Measurements from ENCODE around the gene CCNY. TPM values are rescaled to one million over a fixed set of nuclear protein-coding genes. Genes with fewer than 3 reads are reported as not detected.

Gene CCNY
- total and polyA plus RNA-seq, 9 donors = 28.3 to 87.0 (median 60.9) TPM

- no peak overlapping the region for H3K4me3 ChIP-seq
- TF ChIP-seq CTCF (IDR thresholded peaks at IDR 0.05) = no peak
- TF ChIP-seq EP300 (IDR thresholded peaks at IDR 0.05) = no peak
- no peak for TF ChIP-seq POLR2A (IDR thresholded peaks at IDR 0.05)
- peaks cover 10% of the 10 kb centered on the region for H3K4me1 ChIP-seq (ENCODE audit: insufficient read depth)
- no peaks in the 10 kb centered on the region for H3K9me3 ChIP-seq
- no peaks in the 10 kb centered on the region for H3K36me3 ChIP-seq
- DNase-seq = no peak
- no peak overlapping the region for H3K27ac ChIP-seq
- intact Hi-C loops (cut with DNase I) = no loop called here
- H3K27me3 ChIP-seq = no peaks in the 10 kb centered on the region
- 36 to 62% (median 37%) methylated on average over 4 of the region's 4 CpGs for WGBS, 3 donors
These were observed 5.2 kb downstream of the CCNY start for GRCh38 chr10:35341521-35341920.

DNA sequence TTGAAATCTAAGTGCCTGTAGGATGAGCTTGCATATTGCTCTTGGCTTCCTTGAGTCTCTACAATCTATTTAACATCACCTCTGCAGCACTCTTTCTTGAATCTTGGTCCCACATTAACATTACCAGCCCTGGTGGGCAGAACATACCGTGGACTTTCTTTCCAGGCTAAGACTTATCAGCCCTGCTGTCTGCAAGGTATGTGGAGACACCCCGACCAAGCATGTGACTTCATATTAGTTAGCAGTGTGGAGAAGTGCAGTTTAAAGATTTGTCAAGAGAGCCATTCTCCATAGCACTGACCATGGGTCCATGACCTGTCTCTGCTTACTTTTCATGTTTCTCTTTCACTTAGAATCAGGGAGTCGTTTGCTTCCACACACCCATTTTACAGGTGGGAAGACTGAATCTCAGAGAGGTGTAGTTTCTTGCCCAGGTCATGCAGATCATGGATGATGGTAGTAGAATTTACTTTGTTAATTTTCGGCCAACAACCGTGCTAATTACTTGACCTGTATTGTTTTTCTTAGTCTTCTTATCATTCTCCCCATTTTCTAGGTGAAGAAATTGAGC is 6.0 kb downstream of the CCNY start:
- DNase-seq = no peak
- H3K4me1 ChIP-seq (ENCODE audit: insufficient read depth) = peaks cover 14% of the 10 kb centered on the region
- no peak overlapping the region for H3K4me3 ChIP-seq
- no peak for TF ChIP-seq CTCF (IDR thresholded peaks at IDR 0.05)
- TF ChIP-seq POLR2A (IDR thresholded peaks at IDR 0.05) = no peak
- no peak for TF ChIP-seq EP300 (IDR thresholded peaks at IDR 0.05)
- intact Hi-C loops (cut with DNase I) = no loop called here
- no peaks in the 10 kb centered on the region for H3K27me3 ChIP-seq
- no peaks in the 10 kb centered on the region for H3K9me3 ChIP-seq
- no peaks in the 10 kb centered on the region for H3K36me3 ChIP-seq
- 91 to 94% (median 94%) methylated on average over 5 of the region's 5 CpGs for WGBS, 3 donors
- H3K27ac ChIP-seq = no peak overlapping the region

DNA sequence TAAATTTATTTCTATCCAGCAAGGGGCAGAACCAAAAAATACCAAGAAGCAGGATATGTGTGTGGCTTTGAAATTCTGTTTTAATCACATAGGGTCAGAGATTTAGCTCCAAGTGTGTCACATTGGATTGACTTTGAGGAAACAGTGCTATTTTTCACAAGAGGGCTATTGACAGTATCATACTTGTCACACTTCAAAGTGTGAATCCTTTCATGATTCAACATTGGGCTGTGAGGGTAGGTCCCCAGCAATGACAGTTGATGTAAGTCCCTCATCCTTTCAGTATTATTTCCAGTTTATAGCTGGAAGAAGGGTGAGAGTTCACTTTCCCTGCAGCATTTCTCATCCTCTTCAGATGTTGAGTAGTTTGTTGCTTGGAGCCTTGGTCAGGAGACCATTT is 7.4 kb downstream of the CCNY start:
- intact Hi-C loops (cut with DNase I) = no loop called here
- peaks cover 18% of the 10 kb centered on the region for H3K4me1 ChIP-seq (ENCODE audit: insufficient read depth)
- no peak for TF ChIP-seq EP300 (IDR thresholded peaks at IDR 0.05)
- no peaks in the 10 kb centered on the region for H3K27me3 ChIP-seq
- no peaks in the 10 kb centered on the region for H3K9me3 ChIP-seq
- no peak for DNase-seq
- H3K27ac ChIP-seq = no peak overlapping the region
- no peaks in the 10 kb centered on the region for H3K36me3 ChIP-seq
- no peak overlapping the region for H3K4me3 ChIP-seq

- Histone ChIP-seq H3K9me3 (no peaks in the 10 kb centered on the region), H3K4me1 (ENCODE audit: insufficient read depth) (peaks cover 30% of the 10 kb centered on the region), H3K27ac (no peak overlapping the region), H3K36me3 (no peaks in the 10 kb centered on the region), H3K4me3 (no peak overlapping the region), H3K27me3 (no peaks in the 10 kb centered on the region)
- intact Hi-C loops (cut with DNase I) = no loop called here
- 92 to 95% (median 94%) methylated on average over 5 of the region's 5 CpGs for WGBS, 3 donors
- TF ChIP-seq CTCF (IDR thresholded peaks at IDR 0.05) (no peak), EP300 (IDR thresholded peaks at IDR 0.05) (no peak), POLR2A (IDR thresholded peaks at IDR 0.05) (no peak)
- DNase-seq = no peak
These were observed 9.1 kb downstream of the CCNY start for GRCh38 chr10:35345383-35345742.

GRCh38 chr10:35346248-35346647 is 9.9 kb downstream of the CCNY start:
- intact Hi-C loops (cut with DNase I) = no loop called here

More at GRCh38 chr10:35346248-35346647, 9.9 kb downstream of the CCNY start:
- DNase-seq = no peak
- no peak overlapping the region for H3K27ac ChIP-seq
- TF ChIP-seq CTCF (IDR thresholded peaks at IDR 0.05) = no peak
- H3K27me3 ChIP-seq = no peaks in the 10 kb centered on the region
- H3K4me3 ChIP-seq = no peak overlapping the region
- H3K4me1 ChIP-seq (ENCODE audit: insufficient read depth) = peaks cover 25% of the 10 kb centered on the region
- H3K36me3 ChIP-seq = no peaks in the 10 kb centered on the region
- H3K9me3 ChIP-seq = no peaks in the 10 kb centered on the region
